ENCODE data around the gene NDUFB6.
"Not testable (repeated sequence)": the region's sequence is repeated elsewhere in the genome, so short reads cannot be mapped to it uniquely, and the experiment has no call there.

The NDUFB6 gene

DNA sequence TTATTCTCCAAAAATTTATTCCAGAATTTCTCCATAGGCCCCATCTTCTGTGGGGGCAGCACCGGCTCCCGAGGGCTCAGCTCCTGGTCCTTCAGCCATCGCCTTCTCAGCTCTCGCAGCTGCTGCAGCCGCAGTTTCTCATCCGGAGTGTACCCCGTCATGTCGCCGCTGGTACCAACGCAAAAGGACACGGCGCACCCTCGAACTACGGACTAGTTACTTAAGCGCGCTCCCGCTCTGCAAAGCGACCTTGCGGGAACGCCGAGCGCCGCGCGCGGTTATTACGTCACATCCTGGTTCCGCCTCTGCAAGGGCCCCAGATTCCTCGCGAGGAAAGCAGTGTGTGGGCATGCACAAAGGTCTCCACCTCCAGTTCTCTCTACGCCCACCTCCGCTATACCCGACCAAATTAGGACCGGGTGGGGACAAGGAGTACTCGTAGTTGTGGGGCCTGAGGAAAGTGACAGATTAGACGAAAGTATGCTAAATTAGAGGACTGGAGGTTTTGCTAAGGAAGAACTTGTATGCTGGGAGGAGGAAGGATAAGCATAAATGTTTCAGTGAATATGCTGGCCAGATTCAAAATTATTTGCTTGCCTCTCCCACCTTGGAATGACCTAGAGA lies at the start of gene NDUFB6:
TSS of gene NDUFB6 (minus strand) at position 260 of the 624 bp plus-strand sequence. CDS start at position 161, 99 bp downstream.
- peak; percentile 94 to 95 for DNase-seq (ENCODE audit: low read depth in 2 of 2)

DNA sequence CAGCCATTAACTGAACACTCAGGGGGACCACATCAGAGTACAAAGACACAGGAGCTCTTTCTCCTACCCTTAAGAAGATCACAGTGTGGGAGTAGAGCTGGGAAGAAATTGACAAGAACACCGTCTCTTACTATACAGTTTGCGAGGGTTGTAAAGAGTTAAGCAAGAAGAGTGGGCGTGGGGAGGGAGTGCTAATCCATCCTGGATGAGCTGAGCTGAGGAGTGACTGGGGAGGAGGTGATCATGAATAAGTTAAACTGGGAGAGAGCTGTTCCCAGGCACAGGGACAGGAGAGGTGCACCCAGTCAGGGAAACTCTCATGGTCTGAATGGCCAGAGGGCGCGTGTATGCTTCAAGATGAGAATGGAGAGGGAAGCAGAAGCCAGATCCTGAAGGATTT lies 45.3 kb upstream of the NDUFB6 start:
- no peak for DNase-seq (ENCODE audit: low read depth in 2 of 2)

DNA sequence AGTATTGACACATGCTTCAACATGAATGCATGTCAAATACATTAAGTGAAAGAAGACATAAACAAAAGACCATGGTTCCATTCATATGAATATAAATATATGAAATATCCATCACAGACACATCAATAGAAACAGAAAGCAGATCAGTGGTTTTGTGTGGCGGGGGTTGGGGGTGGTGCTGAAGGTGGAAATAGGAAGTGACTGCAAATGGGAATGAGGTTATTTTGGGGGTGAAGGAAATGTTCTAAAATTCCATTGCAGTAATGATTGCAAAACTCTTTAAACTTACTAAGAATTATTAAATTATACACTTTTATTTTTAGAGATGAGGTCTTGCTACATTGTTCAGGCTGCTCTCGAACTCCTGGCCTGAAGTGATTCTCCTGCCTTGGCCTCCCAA lies 33.9 kb upstream of the NDUFB6 start:
- DNase-seq (ENCODE audit: low read depth in 2 of 2): no peak

DNA sequence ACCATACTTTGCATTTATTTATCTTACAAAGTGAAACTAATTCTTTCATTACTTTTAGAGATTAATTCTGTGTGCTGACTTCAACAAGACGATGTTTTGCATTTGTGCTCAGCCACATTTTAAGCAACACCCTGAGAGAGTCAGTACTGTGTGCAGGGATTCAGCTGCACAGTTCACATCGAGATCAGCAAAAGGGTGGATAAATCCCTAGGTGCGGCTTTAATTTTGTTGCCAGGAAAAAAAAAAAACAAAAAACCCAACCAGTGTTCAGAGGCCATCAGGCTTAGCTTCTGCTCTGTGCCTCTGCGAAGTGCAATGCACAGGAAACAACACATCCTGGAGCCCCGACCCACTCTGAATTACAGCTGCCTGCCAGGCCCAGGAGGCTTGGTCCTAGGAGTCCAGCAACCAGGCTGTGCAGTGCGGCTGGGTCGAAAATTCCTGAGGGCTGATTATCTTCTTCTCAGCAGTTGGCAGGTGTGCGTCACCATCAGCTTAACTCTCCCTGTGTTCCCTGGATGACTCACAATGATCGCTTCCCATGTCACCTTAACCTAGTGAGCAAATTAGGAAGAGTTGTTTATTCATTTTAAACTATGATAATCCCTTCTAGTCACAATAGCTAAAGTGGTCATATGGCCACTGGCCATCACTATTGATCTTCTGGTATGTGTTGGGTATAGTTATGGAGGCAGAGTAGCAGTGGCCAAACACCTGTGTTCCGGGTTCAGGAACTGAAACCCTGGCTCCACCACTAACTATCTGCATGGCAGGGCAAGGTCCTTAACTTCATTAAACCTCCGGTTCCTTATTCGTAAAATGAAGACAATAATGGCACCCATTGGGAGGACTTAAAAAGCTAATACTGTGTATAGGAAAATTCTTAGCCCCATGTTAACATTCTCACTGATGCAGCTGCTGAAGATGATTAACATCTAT lies 31.2 kb upstream of the NDUFB6 start:
- DNase-seq (ENCODE audit: low read depth in 2 of 2): no peak

DNA sequence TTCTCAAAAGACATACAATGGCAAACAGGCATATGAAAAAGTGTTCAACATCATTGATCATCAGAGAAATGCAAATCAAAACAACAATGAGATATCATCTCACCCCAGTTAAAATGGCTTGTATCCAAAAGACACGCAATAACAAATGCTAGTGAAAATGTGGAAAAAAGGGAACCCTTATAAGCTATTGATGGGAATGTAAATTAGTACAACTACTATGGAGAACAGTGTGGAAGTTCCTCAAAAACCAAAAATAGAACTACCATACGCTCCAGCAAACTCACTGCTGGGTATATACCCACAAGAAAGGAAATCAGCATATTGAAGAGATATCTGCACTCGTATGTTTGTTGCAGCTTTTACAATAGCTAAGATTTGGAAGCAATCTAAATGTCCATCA lies 26.1 kb upstream of the NDUFB6 start:
- DNase-seq (ENCODE audit: low read depth in 2 of 2): not testable (repeated sequence)

DNA sequence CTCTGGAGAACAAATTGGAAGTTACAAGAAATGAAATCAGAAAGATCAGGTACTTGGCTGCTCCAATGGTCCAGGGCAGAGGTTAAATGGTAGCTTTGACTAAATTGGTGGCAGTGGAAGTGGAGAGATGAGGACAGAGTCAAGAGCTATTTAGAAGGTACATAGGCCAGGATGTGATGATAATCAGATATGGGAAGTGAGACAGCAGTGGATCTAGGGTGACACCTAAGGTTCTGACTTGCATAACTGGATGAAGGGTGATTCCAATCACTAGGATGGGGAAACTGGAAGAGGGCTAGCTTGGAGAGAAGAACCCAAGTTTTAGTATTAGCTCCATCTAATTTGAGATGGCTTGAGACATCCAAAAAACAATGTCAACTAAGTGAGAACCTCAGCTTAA lies 24.0 kb upstream of the NDUFB6 start:
- no peak for DNase-seq (ENCODE audit: low read depth in 2 of 2)

DNA sequence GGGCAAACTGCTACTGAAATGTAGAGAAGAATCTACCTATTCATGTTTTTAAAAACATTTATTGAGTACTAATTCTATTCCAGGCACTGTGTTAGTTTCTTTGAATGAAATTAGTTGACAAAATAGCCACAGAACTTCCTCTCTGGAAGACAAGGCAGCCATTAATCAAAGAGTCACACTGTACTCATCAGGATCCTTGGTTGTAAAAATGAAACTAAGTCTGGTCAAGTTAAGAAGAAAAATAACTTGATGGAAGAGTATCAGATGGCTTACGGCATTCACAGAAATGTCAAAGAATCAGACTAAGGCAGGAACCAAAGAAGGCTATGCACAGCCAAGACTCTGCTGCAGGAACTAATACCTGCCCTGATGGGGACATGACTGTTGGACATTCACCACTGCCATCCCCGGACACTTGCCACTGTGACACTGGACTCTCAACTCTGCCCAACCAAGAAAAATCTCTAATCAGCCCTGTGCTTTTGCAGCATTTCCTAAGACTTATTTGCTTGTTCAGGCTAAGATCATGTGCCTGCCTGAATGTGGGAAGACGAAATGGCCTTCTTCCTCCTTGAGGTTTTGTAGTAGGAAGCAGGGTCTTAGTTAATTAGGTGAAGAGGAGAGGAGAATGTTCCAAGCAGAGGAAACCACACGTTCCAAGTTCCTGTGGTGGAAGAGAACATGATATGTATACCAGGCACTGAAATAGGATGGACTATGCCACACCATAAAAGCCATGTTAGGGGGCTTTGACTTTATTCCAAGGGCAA lies 23.3 kb upstream of the NDUFB6 start:
- no peak for DNase-seq (ENCODE audit: low read depth in 2 of 2)

DNA sequence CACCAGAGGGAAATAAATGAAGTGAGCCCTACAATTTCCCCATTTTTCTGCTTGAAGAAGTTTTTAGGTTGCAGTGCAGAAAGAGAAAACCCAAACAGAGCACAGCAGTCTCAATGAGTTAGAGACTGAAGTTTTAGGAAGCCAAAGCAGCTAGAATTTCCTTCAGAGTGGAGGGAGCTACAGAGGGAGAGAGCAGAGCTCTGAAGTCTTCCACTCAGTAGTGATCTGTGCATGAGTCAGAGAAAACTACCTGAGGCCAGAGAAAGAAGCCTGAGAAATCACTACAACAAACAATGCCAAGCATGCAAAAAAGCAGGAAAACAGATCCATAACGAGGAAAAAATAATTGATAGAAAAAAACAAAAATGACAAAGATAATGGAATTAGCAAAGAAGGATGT lies 17.9 kb upstream of the NDUFB6 start:
- no peak for DNase-seq (ENCODE audit: low read depth in 2 of 2)

DNA sequence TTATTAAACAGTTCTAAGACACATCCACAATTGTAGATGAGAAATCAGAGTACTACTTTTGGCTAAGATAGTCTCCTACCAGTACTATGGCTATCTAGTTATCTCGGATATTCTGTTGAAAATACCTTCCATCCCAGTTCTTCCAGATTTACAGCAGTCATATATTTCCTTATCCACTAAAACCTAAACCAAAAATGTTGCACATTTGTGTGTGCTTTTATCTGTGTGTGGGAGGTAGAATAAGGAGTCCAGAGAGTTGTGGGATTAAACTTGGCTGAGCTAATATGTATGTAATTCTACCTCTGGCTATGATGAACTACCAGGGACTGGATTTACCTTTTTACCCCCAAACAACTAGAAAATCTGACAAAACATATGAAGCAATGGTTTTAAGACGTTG lies 17.5 kb upstream of the NDUFB6 start:
- no peak for DNase-seq (ENCODE audit: low read depth in 2 of 2)

DNA sequence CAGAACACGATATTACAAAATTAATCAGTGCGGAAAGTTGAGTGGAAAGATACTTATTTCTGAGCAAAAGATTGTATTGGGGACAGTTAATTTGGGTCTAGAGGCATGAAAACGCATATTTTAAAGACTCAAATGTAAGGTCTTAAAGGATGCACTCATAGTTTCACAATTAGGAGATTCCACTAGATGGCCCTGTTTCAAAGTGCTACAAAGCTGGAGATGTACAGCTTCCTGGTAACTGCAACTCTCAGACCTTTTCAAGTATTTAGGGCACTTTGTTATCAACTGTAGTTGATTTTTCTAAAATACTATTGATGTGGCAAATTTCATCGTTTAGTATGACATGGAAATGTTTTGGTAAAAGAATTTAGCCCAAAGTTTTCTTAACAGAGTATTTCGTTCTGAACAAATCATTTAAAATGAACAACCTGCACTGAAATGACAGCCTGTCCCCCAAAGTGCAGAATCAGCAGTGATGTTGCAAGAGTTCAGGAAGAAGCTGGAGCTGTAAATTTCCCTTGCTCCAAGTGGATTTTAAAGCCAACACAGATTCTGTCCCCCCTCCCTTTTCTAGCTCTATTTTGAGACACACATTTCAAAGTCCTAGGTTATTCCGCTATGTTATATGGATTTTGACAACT lies 16.2 kb upstream of the NDUFB6 start:
- no peak for DNase-seq (ENCODE audit: low read depth in 2 of 2)

DNA sequence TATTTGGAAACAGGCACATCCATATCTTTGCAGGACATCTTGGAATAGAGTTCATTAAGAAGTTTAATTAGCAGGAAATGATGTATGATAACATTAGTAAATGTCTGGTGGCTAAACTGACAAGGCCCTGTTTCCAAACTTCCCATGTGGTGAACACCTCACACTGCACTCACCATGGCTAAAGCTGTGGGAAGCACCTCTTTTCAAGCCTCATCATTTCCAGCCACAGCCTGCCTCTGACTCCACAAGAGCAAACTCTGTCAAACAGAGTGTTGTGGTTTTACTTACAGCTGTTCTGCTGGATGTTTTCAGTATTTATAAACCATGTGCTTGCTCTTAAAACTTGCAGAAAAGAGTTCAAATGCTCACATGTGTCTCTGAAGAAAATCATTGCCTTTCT lies 14.9 kb upstream of the NDUFB6 start:
- DNase-seq (ENCODE audit: low read depth in 2 of 2): no peak

DNA sequence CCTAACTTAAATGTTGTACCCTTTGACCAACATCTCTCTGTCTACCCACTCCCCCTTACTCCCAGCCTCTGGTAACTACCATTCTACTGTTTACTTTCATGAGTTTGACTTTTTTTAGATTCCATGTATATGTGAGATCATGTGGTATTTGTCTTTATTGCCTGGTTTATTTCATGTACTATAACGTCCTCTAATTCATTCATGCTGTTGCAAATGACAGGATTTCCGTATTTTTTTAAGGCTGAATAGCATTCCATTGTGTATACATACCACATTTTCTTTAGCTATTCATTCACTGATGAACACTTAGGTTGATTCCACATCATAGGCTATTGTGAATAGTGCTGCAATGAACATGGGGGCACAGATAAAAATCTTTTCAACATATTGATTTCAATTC lies 11.8 kb upstream of the NDUFB6 start:
- DNase-seq (ENCODE audit: low read depth in 2 of 2): no peak

DNA sequence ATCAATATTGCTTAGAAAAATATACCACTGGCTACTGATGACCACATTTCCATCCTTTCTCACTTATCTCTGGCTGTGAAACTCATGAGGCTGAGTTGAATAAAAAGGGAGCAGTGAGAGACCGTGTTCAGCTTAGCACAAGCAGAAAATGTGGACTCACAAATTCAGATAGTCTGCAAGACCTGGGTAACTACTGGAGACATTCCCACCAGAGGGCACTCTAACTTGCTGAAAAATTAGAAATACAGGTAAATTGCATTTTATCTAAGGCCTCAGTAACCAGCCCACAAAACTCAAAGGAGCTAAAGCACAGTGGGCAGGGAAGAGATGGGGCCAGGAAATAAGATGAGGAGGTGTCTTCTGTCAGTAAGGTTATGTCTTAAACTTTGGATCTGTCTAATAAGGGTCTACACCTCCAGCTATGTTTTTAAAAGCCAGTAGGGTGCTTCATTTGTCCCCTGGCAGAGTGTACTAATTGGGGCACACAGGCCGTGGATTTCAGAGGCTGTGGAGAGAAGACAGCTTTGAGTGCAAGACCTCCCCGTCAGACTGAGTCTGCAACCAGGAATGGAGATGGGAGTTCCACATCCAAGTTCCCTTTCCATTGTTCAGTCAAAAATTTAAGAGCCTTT lies 8.7 kb upstream of the NDUFB6 start:
- DNase-seq (ENCODE audit: low read depth in 2 of 2): no peak

DNA sequence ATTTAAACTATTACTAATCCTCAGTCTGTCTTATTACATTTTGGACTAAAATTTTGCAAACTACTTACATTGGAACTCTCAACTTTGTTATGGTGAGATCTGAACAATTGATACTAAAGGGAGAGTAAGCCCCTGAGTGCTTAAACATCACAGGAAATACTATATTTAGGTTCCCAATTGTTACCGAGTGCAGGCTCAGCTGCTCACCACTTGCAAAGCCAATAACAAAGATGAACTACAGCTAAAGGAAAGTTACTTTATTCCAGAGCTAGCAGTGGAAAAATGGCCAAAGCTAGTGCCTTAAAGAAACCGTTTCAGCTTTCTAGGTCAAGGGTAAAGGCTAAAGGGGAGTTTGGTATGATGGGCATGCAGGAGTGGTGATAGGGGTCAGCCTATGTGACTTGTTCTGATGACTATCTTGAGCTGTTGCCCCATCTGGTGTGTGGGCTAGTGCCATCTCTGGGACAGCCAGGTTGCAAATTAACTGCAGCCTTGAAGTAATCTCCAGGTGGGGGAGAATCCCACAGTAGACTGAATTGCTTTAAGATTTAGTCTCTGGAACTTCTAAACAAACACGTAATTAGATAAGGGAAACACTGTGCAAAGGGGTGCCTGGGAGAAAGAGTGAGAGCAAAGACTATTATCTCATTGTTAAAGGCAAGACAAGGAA lies 7.8 kb upstream of the NDUFB6 start:
- DNase-seq (ENCODE audit: low read depth in 2 of 2): no peak

DNA sequence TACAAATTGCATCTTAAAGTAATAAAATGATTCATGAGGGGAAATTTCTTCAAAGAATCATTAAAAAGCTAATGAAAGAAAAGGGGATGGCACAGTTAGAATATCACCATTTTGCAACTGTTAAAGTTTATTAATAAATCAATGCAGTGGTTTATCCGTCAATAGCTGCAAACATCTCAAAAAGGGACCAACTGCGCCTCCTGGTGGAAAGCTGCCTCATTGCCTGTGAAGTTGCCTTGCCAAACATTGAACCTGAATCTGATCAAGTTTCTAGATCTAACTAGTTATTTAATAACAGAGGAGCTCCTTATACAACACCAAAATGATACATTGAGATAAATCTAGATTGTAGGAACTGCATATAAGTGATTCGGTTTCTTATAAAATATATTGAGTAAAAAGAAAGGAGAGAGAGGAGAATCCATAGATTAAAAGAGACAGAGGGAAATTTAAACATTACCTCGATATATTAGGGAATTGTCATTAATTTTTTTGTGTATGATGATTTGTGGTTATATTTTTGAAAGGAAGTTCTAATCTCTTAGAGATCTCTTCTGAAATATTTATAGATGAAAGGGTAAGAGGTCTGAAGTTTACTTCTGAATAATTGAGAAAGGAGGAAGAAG lies 6.9 kb upstream of the NDUFB6 start:
- DNase-seq (ENCODE audit: low read depth in 2 of 2): peak; percentile 44 to 57

DNA sequence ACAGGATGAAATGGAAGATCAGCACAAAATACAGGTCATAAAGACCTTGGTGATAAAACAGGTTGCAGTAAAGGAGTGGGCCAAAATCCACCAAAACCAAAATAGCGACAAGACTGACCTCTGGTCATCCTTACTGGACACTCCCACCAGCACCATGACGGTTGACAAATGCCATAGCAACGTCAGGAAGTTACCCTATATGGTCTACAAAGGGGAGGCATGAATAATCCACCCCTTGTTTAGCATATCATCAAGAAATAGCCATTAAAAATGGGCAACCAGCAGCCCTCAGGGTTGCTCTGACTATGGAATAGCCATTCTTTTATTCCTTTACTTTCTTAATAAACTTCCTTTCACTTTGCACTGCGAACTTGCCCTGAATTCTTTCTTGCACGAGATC lies 6.0 kb upstream of the NDUFB6 start:
- no peak for DNase-seq (ENCODE audit: low read depth in 2 of 2)

DNA sequence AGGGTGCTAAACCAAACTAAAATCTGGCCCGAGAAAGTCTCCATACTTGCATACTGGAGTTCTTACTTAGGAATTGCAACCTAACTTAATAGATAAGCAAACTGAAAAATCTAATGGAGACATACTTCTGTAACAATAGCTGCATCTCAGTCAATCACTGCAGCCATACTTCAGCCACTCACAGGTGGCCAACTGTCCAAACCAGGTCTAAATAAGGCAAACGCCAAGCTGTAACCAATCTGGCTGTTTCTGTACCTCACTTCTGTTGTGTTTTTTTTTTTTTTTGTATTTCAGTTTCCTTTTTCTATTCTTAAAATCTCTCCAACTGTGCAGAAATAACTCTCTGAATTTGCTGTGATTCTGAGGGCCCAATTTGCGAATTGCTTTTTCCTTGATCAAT lies 4.4 kb upstream of the NDUFB6 start:
- DNase-seq (ENCODE audit: low read depth in 2 of 2): no peak

DNA sequence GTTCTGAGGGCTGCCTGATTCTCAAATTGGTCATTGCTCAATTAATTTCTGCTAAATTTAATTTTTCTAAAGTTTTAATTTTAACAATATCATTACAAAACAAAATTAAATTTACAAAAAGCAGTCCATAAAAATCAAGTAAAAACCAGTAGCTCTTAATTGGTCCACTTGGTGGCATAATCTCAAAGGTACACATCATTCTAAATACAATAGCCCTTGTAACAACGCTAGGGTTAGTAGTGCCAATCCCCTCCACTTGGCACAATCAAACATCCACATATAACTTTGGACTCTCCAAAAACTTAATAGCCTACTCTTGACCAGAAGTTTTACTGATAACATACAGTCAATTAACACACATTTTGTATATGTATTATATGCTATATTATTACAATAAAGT lies 1.9 kb upstream of the NDUFB6 start:
- no peak for DNase-seq (ENCODE audit: low read depth in 2 of 2)

DNA sequence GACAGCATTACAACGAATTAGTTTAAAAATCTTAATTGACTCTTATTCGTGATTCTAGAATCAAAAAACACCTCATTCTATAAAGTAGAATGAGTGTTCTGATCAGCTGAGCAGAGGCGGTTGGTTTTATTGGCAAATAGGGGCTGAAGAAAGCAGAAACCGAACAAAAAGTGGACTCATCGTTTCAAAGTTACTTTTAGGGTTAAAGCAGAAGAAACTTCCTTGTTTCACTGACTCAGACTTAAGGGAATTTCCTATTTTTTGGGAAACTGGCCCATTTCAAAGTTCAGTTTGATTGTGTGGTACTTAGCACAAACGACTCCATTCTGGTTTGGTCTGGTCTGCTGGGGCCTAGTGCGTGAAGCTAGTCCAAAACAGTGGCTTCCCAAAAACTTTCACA lies 862 bp upstream of the NDUFB6 start:
- DNase-seq (ENCODE audit: low read depth in 2 of 2): no peak
